B cell (primary cell): ENCODE data around the gene RASA3. TPM values are rescaled to one million over a fixed set of nuclear protein-coding genes. Genes with fewer than 3 reads are reported as not detected.

Source experiments
- ATAC-seq: fragments of 200-7000 bp; cut with Tn5 transposase; one replicate; pipeline ENCODE4 v1.10.0; 2021; ENCODE audit warnings: low read depth, mild to moderate bottlenecking, moderate number of reproducible peaks, moderate library complexity
- CTCF ChIA-PET: fragments of 350-600 bp; sonication (Branson Sonifier 250); formaldehyde crosslinking; loops from one replicate; lab custom pipeline; 2021; ENCODE audit warnings: antibody characterized with exemption, inconsistent platforms; lab: Charles Lee
- POLR2A ChIA-PET: fragments of 350-600 bp; sonication (Branson Sonifier 250); formaldehyde crosslinking; loops from one replicate; lab custom pipeline; 2021; ENCODE audit warnings: antibody characterized with exemption; lab: Charles Lee
- DNase-seq: peaks from one replicate; pipeline ENCODE4 v3.0.0; 2013
- H2AFZ ChIP-seq: 2 replicates; pipeline ENCODE4 v1.6.1; 2012; ENCODE audit warnings: mild to moderate bottlenecking, low read depth, low read length; ENCODE audit not compliant: insufficient read depth, poor library complexity, severe bottlenecking
- H3K27ac ChIP-seq, 2 donors: 1 replicate in 1 of 2; 2 replicates in 1 of 2; pipeline ENCODE4 v1.5.1; 2012 to 2013; ENCODE audit warnings: low read length in 2 of 2, mild to moderate bottlenecking in 2 of 2, moderate library complexity in 1 of 2
- H3K27me3 ChIP-seq, 4 experiments: fragments of 200-600 bp in 1 of 4; sonication (generic) in 1 of 4; replicated peaks in 1 of 4; 1 replicate in 2 of 4; 2 replicates in 2 of 4; pipeline versions ENCODE4 v1.6.1 to v1.7.0; 2013 to 2016; ENCODE audit warnings: low read length in 3 of 4, mild to moderate bottlenecking in 2 of 4, mixed read lengths in 1 of 4, moderate library complexity in 1 of 4; ENCODE audit not compliant: insufficient read depth in 4 of 4, control insufficient read depth in 3 of 4; ENCODE audit errors: control extremely low read depth in 1 of 4
- H3K36me3 ChIP-seq, 2 experiments: replicated peaks in 1 of 2; 1 replicate in 1 of 2; 2 replicates in 1 of 2; pipeline versions ENCODE4 v1.6.1 to v1.7.1; 2013; ENCODE audit warnings: low read length in 1 of 2; ENCODE audit not compliant: insufficient read depth in 2 of 2, control insufficient read depth in 1 of 2; ENCODE audit errors: control extremely low read depth in 1 of 2, extremely low read depth in 1 of 2
- H3K4me1 ChIP-seq, 2 donors: fragments of 200-600 bp in 1 of 2; sonication (generic) in 1 of 2; 1 replicate in 1 of 2; 2 replicates in 1 of 2; pipeline versions ENCODE4 v1.5.1 to v1.6.1; 2013 to 2017; ENCODE audit warnings: low read length in 2 of 2; ENCODE audit not compliant: control insufficient read depth in 2 of 2, insufficient read depth in 2 of 2
- H3K4me2 ChIP-seq: replicated peaks from 2 replicates; pipeline ENCODE3; 2012; ENCODE audit warnings: mild to moderate bottlenecking, low read depth, low read length; ENCODE audit not compliant: poor library complexity, severe bottlenecking
- H3K4me3 ChIP-seq, 5 experiments: fragments of 200-600 bp in 1 of 5; sonication (generic) in 1 of 5; 1 replicate in 3 of 5; 2 replicates in 2 of 5; pipeline versions ENCODE4 v1.5.1 to v1.7.0; 2011 to 2016; ENCODE audit warnings: low read length in 4 of 5, mild to moderate bottlenecking in 4 of 5, low read depth in 2 of 5, control low read depth in 1 of 5, moderate library complexity in 1 of 5; ENCODE audit not compliant: insufficient read depth in 1 of 5; ENCODE audit errors: control extremely low read depth in 1 of 5, extremely low read depth in 1 of 5
- H3K79me2 ChIP-seq: fragments of 200-600 bp; sonication (generic); one replicate; pipeline ENCODE4 v1.6.0; 2016; ENCODE audit warnings: low read length; ENCODE audit not compliant: control insufficient read depth, insufficient read depth
- H3K9ac ChIP-seq: fragments of 200-600 bp; sonication (generic); 2 replicates; pipeline ENCODE4 v1.6.1; 2017; ENCODE audit warnings: mild to moderate bottlenecking, low read length, moderate library complexity
- H3K9me3 ChIP-seq, 3 donors: one replicate each; pipeline versions ENCODE4 v1.6.1 to v1.7.1; 2013; ENCODE audit warnings: low read length in 2 of 3; ENCODE audit not compliant: control insufficient read depth in 2 of 3, insufficient read depth in 1 of 3; ENCODE audit errors: control extremely low read depth in 1 of 3
- H4K20me1 ChIP-seq: 2 replicates; pipeline ENCODE4 v1.6.0; 2012; ENCODE audit warnings: mild to moderate bottlenecking, low read length; ENCODE audit not compliant: insufficient read depth, control insufficient read depth, poor library complexity, severe bottlenecking
- H3K27ac Mint-ChIP-seq: one replicate; pipeline ENCODE4 v1.8.0; 2021; ENCODE audit warnings: mixed read lengths
- H3K27me3 Mint-ChIP-seq: one replicate; pipeline ENCODE4 v1.8.0; 2021; ENCODE audit warnings: mixed read lengths
- H3K4me1 Mint-ChIP-seq: one replicate; pipeline ENCODE4 v1.8.0; 2021; ENCODE audit warnings: mixed read lengths
- H3K4me3 Mint-ChIP-seq: one replicate; pipeline ENCODE4 v1.8.0; 2021; ENCODE audit warnings: mixed read lengths
- H3K9me3 Mint-ChIP-seq: one replicate; pipeline ENCODE4 v1.8.0; 2022; ENCODE audit warnings: mixed read lengths; ENCODE audit not compliant: insufficient read depth
- EZH2 ChIP-seq: IDR thresholded peaks from 2 replicates; pipeline ENCODE4 v1.6.1; 2012; ENCODE audit warnings: borderline replicate concordance, low read depth, mild to moderate bottlenecking, moderate library complexity, low read length; ENCODE audit not compliant: insufficient read depth, poor library complexity, severe bottlenecking
- WGBS: methylation state at CpG from one replicate; pipeline ENCODE4 v1.1.5; 2013; ENCODE audit warnings: missing lambda C conversion rate; ENCODE audit not compliant: insufficient coverage; 5-methylcytosine and 5-hydroxymethylcytosine counted together
- intact Hi-C: fragments of 100-400 bp; cut with micrococcal nuclease; formaldehyde crosslinking; loops from one replicate; pipeline ENCODE4 v1.10.0; 2022
- polyA plus RNA-seq: library from polyadenylated mRNA; depleted of rRNA; stranded (reverse); fragments of >200 nt; gene quantifications from 2 replicates; pipeline ENCODE4 v1.2.3, GENCODE V29; 2012
- total RNA-seq, 2 donors: library from RNA; stranded (reverse); fragments of 120-200 nt in 1 of 2; gene quantifications; 1 replicate in 1 of 2; 2 replicates in 1 of 2; pipeline versions ENCODE4 v1.2.3 to v1.2.4, GENCODE V29; 2013 to 2022
- TF ChIP-seq, protein P1 (sequence below): fragments of 200-600 bp; IDR thresholded peaks from one replicate; pipeline ENCODE4 v1.8.0; 2022; ENCODE audit warnings: antibody characterized with exemption, mild to moderate bottlenecking

Gene RASA3
- total and polyA plus RNA-seq, 2 donors (not counting 1 experiment from before 2014, with no cell fraction given): 54.2 to 87.4 TPM

- intact Hi-C loops: no loop called here
- no peaks in the 10 kb centered on the region for H3K27me3 Mint-ChIP-seq
- peaks cover 3% of the 10 kb centered on the region for H3K4me1 Mint-ChIP-seq
- ATAC-seq: no peak
- ChIA-PET POLR2A (no interaction called here), CTCF (interaction anchor here (0.6 to 1.2 kb wide), 2 partner anchors 232 to 356 kb away, joined by 3 read pairs; no protein-coding TSS in a partner anchor)
- 97% methylated on average over 38 of the region's 38 CpGs for WGBS
- H3K27ac Mint-ChIP-seq: no peak overlapping the region
- Histone ChIP-seq H3K9me3 (no peaks in the 10 kb centered on the region), H3K9ac (no peak overlapping the region), H3K4me2 (no peak overlapping the region), H3K4me3 (no peak overlapping the region), H3K4me1 (no peaks in the 10 kb centered on the region), H3K27me3 (no peaks in the 10 kb centered on the region), H3K36me3 (peaks cover 0 to 70% of the 10 kb centered on the region in 2 experiments), H3K79me2 (no peaks in the 10 kb centered on the region), H3K27ac (no peak overlapping the region), H2AFZ (no peak overlapping the region), H4K20me1 (peaks cover 8% of the 10 kb centered on the region)
- no peak for TF ChIP-seq EZH2
- TF ChIP-seq, protein P1, sequence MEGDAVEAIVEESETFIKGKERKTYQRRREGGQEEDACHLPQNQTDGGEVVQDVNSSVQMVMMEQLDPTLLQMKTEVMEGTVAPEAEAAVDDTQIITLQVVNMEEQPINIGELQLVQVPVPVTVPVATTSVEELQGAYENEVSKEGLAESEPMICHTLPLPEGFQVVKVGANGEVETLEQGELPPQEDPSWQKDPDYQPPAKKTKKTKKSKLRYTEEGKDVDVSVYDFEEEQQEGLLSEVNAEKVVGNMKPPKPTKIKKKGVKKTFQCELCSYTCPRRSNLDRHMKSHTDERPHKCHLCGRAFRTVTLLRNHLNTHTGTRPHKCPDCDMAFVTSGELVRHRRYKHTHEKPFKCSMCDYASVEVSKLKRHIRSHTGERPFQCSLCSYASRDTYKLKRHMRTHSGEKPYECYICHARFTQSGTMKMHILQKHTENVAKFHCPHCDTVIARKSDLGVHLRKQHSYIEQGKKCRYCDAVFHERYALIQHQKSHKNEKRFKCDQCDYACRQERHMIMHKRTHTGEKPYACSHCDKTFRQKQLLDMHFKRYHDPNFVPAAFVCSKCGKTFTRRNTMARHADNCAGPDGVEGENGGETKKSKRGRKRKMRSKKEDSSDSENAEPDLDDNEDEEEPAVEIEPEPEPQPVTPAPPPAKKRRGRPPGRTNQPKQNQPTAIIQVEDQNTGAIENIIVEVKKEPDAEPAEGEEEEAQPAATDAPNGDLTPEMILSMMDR: no peak
- no peak overlapping the region for H3K4me3 Mint-ChIP-seq
- H3K9me3 Mint-ChIP-seq: no peaks in the 10 kb centered on the region
- DNase-seq: no peak
These were observed 136.1 kb downstream of the RASA3 start for GRCh38 chr13:113996081-113996911.

DNA sequence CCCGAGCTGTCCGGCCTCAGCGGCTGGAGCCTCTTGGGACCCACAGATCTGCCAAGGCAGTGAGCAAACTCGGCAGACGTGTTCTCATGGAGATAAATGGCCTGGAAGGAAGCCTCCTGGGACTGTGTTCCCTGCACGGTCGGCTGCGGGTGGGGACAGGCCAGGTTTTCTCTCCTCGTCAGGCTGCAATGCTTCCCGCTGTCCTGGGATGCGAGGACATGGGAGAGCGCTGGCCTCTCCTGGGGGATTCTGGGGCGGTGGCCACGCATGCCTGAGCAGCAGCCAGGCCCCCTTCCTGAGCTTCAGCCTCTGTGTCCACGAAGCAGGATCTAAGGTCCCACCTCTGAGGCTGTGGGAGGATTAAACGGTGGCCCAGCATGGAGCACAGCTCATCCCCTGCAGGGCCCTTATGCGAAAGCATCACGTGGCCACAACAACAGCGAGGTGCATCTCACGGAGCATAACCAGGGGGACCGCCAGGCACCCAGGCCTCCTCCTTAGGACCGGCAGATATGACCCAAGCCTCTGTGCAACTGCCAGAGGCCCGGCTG is 137.3 kb downstream of the RASA3 start:
- Histone ChIP-seq H4K20me1 (no peaks in the 10 kb centered on the region), H3K9me3 (peaks cover 0 to 4% (median 0%) of the 10 kb centered on the region in 3 donors), H3K79me2 (no peaks in the 10 kb centered on the region), H3K4me2 (no peak overlapping the region), H3K27ac (no peak overlapping the region), H2AFZ (no peak overlapping the region), H3K27me3 (no peaks in the 10 kb centered on the region), H3K9ac (no peak overlapping the region), H3K4me1 (peaks cover 5% of the 10 kb centered on the region in 2 donors), H3K4me3 (no peak overlapping the region), H3K36me3 (peaks cover 0 to 70% of the 10 kb centered on the region in 2 experiments)
- DNase-seq (no peak), ATAC-seq (no peak)
- WGBS: 94% methylated on average over 22 of the region's 23 CpGs
- H3K4me3 Mint-ChIP-seq: no peak overlapping the region
- ChIA-PET CTCF (interaction anchor here (1.2 kb wide), 1 partner anchor 116 kb away, joined by 3 read pairs; no protein-coding TSS in a partner anchor), POLR2A (no interaction called here)
- H3K27ac Mint-ChIP-seq: no peak overlapping the region
- intact Hi-C loops: no loop called here
- peaks cover 9% of the 10 kb centered on the region for H3K4me1 Mint-ChIP-seq
- TF ChIP-seq EZH2: no peak
- TF ChIP-seq, protein P1: no peak
- no peaks in the 10 kb centered on the region for H3K9me3 Mint-ChIP-seq
- H3K27me3 Mint-ChIP-seq: no peaks in the 10 kb centered on the region
